ENCODE results near the gene COL4A5. TPM values are rescaled to one million over a fixed set of nuclear protein-coding genes. Genes with fewer than 3 reads are reported as not detected.

Gene COL4A5
- total RNA-seq, 1 donor from 2014 or later, result 17.8 TPM

DNA sequence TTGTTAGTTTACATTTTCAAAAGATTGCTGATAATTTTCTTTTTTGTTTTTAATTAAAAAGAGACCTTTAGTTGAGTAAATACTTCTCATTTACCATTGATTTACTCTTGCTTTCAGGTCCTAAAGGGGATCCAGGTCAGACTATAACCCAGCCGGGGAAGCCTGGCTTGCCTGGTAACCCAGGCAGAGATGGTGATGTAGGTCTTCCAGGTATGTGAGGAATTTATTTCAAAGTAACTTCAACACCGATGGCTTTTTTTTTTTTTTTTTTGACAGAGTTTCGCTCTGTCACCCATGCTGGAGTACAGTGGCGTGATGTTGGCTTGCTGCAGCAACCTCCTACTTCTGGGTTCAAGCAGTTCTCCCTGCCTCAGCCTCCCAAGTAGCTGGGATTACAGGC, 161.6 kb downstream of the COL4A5 start:
- no peak for DNase-seq (ENCODE audit: low read depth)
- Histone ChIP-seq H3K27me3 (ENCODE audit: control insufficient read depth, insufficient read depth, low read length) (no peaks in the 10 kb centered on the region), H3K4me3 (ENCODE audit: low read depth, low read length) (no peak overlapping the region), H3K36me3 (ENCODE audit: control insufficient read depth, insufficient read depth, low read length) (no peaks in the 10 kb centered on the region)
- TF ChIP-seq, protein P1, sequence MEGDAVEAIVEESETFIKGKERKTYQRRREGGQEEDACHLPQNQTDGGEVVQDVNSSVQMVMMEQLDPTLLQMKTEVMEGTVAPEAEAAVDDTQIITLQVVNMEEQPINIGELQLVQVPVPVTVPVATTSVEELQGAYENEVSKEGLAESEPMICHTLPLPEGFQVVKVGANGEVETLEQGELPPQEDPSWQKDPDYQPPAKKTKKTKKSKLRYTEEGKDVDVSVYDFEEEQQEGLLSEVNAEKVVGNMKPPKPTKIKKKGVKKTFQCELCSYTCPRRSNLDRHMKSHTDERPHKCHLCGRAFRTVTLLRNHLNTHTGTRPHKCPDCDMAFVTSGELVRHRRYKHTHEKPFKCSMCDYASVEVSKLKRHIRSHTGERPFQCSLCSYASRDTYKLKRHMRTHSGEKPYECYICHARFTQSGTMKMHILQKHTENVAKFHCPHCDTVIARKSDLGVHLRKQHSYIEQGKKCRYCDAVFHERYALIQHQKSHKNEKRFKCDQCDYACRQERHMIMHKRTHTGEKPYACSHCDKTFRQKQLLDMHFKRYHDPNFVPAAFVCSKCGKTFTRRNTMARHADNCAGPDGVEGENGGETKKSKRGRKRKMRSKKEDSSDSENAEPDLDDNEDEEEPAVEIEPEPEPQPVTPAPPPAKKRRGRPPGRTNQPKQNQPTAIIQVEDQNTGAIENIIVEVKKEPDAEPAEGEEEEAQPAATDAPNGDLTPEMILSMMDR (IDR thresholded peaks at IDR 0.05; ENCODE audit: insufficient read depth, low read length, poor library complexity, severe bottlenecking), result no peak

DNA sequence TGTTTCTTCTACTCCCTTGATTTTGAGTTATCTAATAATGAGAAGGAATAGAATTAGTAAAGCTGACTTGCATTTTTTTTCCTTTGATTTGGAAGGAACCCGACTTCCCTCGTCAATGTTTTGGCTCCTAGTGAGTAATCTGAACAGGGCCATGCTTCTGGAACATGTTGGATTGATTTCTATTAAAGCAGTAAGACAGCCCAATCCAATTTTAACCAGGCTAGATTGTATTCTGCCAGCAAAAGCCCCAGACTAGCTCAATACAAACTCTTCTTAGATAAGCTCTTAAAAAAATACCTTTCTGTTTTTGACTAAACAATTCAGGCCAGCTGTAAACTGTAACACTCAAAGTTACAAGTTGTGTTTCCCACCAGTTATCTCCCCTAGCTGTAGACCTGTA, 170.5 kb downstream of the COL4A5 start:
- TF ChIP-seq, protein P1 (IDR thresholded peaks at IDR 0.05; ENCODE audit: insufficient read depth, low read length, poor library complexity, severe bottlenecking), result no peak
- Histone ChIP-seq H3K36me3 (ENCODE audit: control insufficient read depth, insufficient read depth, low read length) (no peaks in the 10 kb centered on the region), H3K4me3 (ENCODE audit: low read depth, low read length) (no peak overlapping the region), H3K27me3 (ENCODE audit: control insufficient read depth, insufficient read depth, low read length) (no peaks in the 10 kb centered on the region)
- DNase-seq (ENCODE audit: low read depth), result no peak

DNA sequence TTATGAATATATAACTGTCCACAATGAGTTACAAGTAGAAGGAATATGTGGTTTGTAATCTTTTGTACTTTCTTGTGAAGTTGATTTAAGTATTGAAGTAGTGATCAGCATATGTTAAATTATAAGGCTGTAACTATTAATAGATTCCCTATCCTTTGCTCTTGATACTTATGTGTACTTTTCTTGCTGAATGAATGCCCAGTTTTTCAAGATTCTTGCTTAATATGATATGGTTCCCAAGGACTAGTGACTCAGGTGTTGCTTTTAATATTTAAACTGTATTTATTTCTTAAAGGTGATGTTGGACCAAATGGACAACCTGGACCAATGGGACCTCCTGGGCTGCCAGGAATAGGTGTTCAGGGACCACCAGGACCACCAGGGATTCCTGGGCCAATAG, 175.0 kb downstream of the COL4A5 start:
- TF ChIP-seq, protein P1 (IDR thresholded peaks at IDR 0.05; ENCODE audit: insufficient read depth, low read length, poor library complexity, severe bottlenecking), result no peak
- H3K36me3 ChIP-seq (ENCODE audit: control insufficient read depth, insufficient read depth, low read length), result no peaks in the 10 kb centered on the region
- no peak overlapping the region for H3K4me3 ChIP-seq (ENCODE audit: low read depth, low read length)
- no peaks in the 10 kb centered on the region for H3K27me3 ChIP-seq (ENCODE audit: control insufficient read depth, insufficient read depth, low read length)
- DNase-seq (ENCODE audit: low read depth), result no peak

DNA sequence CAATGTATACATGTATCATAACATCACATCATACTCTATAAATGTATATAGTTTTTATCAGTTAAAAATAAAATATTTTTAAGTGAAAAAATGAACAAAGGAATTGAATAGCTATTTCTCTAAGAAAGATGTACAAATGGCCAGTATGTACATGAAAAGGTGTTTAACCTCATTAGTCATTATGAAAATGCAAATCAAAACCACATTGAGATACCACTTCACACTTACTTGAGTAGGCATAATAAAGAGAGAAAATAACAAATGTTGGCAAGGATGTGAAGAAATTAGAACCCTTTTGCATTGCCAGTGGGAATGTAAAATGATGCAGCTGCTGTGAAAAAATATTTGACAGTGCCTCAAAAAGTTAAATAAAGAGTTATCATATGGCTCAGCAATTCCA, 201.2 kb downstream of the COL4A5 start:
- TF ChIP-seq, protein P1 (IDR thresholded peaks at IDR 0.05; ENCODE audit: insufficient read depth, low read length, poor library complexity, severe bottlenecking), result no peak
- Histone ChIP-seq H3K36me3 (ENCODE audit: control insufficient read depth, insufficient read depth, low read length) (no peaks in the 10 kb centered on the region), H3K27me3 (ENCODE audit: control insufficient read depth, insufficient read depth, low read length) (no peaks in the 10 kb centered on the region), H3K4me3 (ENCODE audit: low read depth, low read length) (no peak overlapping the region)
- DNase-seq (ENCODE audit: low read depth), result no peak

DNA sequence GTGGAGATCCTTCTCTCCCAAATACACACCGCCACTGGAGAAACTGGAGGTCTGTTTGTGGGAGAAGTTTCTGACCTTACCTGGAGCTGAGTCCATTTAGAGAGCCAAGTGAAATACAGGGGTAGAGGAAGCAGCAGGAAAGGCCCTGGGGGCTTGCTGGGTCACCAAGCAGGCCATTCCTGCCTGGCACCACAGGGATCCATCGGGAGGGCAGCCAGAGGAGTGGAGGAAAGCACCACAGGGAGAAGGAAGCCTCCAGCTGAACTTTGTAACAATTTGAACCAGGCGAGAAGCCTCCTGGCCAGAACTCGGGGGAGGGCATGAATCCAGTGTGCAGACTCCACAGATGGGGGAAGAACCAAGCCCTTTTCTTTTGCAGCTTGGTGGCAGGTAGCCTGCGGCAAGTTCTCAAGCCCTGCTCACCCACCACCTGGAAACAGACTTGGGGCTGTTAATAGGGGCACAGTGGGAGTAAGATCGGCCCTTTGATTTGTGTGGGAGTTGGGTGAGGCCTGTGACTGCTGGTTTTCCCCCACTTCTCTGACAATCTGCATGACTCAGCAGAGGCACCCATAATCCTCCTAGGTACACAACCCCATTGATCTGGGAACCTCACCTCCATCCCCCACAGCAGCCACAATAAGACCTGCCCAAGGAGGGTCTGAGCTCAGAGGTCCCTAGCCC, 202.1 kb downstream of the COL4A5 start:
- TF ChIP-seq, protein P1 (IDR thresholded peaks at IDR 0.05; ENCODE audit: insufficient read depth, low read length, poor library complexity, severe bottlenecking), result no peak
- H3K4me3 ChIP-seq (ENCODE audit: low read depth, low read length), result no peak overlapping the region
- no peaks in the 10 kb centered on the region for H3K27me3 ChIP-seq (ENCODE audit: control insufficient read depth, insufficient read depth, low read length)
- no peak for DNase-seq (ENCODE audit: low read depth)
- H3K36me3 ChIP-seq (ENCODE audit: control insufficient read depth, insufficient read depth, low read length), result no peaks in the 10 kb centered on the region

DNA sequence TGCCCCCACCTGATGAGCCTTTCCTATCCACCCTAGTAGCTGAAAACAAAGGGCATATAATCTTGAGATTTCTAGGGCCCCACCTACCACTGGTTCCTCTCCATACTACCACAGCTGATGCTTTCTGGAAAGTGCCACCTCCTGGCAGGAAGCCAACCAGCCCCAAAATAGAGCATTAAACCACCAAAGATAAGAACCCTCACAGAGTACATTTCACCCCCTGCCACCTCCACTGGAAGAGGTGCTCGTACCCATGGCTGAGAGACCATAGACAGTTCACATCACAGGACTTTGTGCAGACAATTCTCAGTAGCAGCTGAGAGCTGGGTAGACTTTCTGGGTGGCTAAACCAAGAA, 202.6 kb downstream of the COL4A5 start:
- Histone ChIP-seq H3K27me3 (ENCODE audit: control insufficient read depth, insufficient read depth, low read length) (no peaks in the 10 kb centered on the region), H3K36me3 (ENCODE audit: control insufficient read depth, insufficient read depth, low read length) (no peaks in the 10 kb centered on the region), H3K4me3 (ENCODE audit: low read depth, low read length) (no peak overlapping the region)
- TF ChIP-seq, protein P1 (IDR thresholded peaks at IDR 0.05; ENCODE audit: insufficient read depth, low read length, poor library complexity, severe bottlenecking), result no peak
- no peak for DNase-seq (ENCODE audit: low read depth)

All from kidney epithelial cell (primary cell).